Endothelial cell (in vitro differentiated cells): ENCODE measurements around the gene VASP. TPM values are rescaled to one million over a fixed set of nuclear protein-coding genes. Genes with fewer than 3 reads are reported as not detected.

Experiments used
- total RNA-seq: library from RNA; stranded (reverse); fragmentation: NEBNext Ultra II Directional; extraction: Animal tissue kit (Norgen Biotek cat#: 25700); gene quantifications from one replicate; pipeline ENCODE4 v1.2.1, GENCODE V29; 2021; ENCODE audit not compliant: unreplicated experiment

Gene VASP
- total RNA-seq, 1 donor from 2014 or later, result 246 TPM

Other genes with a start within 250 kb of the VASP start
- not detected for gene CKM, start 184.6 kb upstream of the VASP start, total RNA-seq
- gene KLC3, start 166.7 kb upstream of the VASP start, total RNA-seq, result 0.44 TPM
- gene ERCC2, start 136.9 kb upstream of the VASP start, total RNA-seq, result 44.2 TPM
- 13.2 TPM for gene PPP1R13L, start 102.4 kb upstream of the VASP start, total RNA-seq
- 4.4 TPM for gene POLR1G, start 100.8 kb upstream of the VASP start, total RNA-seq
- gene ERCC1, start 83.6 kb upstream of the VASP start, total RNA-seq, result 62.8 TPM
- 64.2 TPM for gene FOSB, start 39.5 kb upstream of the VASP start, total RNA-seq
- 25.3 TPM for gene RTN2, start 10.4 kb upstream of the VASP start, total RNA-seq
- gene PPM1N, start 9.0 kb upstream of the VASP start, total RNA-seq, result 0.33 TPM
- 13.4 TPM for gene OPA3, start 77.3 kb downstream of the VASP start, total RNA-seq
- 13.5 TPM for gene GPR4, start 94.7 kb downstream of the VASP start, total RNA-seq
- gene EML2, start 131.9 kb downstream of the VASP start, total RNA-seq, result 20.3 TPM
- 1.6 TPM for gene GIPR, start 160.7 kb downstream of the VASP start, total RNA-seq
- 479 TPM for gene SNRPD2, start 184.5 kb downstream of the VASP start, total RNA-seq
- 10.6 TPM for gene QPCTL, start 185.2 kb downstream of the VASP start, total RNA-seq
- gene FBXO46, start 223.4 kb downstream of the VASP start, total RNA-seq, result 29.9 TPM
- gene MEIOSIN, start 226.0 kb downstream of the VASP start, total RNA-seq, result not detected